A673 (cell line): ENCODE measurements around the gene ANKRD1.

Experiments used
- EZH2 ChIP-seq: fragments of 200-600 bp; sonication (generic); IDR thresholded peaks from 2 replicates; pipeline ENCODE4 v1.6.1; 2017; ENCODE audit warnings: borderline replicate concordance, low read depth, mild to moderate bottlenecking, mixed read lengths, antibody characterized with exemption, low read length; ENCODE audit not compliant: poor library complexity, severe bottlenecking
- TF ChIP-seq, protein P1 (sequence below): fragments of 300-800, 200-600 bp; sonication (generic); conservative IDR thresholded peaks from 2 replicates; pipeline ENCODE4 v1.5.1; 2017; ENCODE audit warnings: low read depth, mild to moderate bottlenecking, antibody characterized with exemption, low read length, moderate library complexity, mixed read lengths

DNA sequence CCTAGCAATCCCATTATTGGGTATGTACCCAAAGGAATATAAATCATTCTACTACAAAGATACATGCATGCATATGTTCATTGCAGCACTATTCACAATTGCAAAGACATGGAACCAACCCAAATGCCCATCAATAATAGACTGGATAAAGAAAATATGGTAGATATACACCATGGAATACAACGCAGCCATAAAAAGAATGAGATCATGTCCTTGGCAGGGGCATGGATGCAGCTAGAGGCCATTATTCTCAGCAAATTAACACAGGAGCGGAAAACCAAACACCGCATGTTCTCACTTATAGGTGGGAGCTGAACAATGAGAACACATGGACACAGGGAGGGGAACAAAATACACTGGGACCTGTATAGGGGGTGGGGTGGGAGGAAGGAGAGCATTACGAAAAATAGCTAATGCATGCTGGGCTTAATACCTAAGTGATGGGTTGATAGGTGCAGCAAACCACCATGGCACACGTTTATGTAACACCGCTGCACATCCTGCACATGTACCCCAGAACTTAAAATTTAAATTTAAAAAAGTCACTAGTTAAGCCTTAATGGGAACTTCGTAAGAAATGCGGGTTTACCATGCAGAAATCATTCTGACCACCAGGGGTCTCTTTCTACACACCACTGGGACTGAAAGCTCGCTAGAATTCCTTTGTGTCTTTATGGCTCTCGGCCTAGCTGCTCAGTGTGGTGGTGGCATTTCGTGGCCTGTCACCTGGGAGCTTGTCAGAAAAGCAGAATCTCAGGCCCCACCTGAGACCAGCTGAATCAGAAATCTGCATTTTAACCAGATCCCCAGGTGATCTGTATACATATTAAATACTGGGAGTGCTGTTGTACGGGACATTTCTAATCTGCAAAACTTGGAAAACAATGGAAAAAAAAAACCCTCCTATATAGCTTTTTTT, 9.5 kb downstream of the ANKRD1 start:
- TF ChIP-seq, protein P1, sequence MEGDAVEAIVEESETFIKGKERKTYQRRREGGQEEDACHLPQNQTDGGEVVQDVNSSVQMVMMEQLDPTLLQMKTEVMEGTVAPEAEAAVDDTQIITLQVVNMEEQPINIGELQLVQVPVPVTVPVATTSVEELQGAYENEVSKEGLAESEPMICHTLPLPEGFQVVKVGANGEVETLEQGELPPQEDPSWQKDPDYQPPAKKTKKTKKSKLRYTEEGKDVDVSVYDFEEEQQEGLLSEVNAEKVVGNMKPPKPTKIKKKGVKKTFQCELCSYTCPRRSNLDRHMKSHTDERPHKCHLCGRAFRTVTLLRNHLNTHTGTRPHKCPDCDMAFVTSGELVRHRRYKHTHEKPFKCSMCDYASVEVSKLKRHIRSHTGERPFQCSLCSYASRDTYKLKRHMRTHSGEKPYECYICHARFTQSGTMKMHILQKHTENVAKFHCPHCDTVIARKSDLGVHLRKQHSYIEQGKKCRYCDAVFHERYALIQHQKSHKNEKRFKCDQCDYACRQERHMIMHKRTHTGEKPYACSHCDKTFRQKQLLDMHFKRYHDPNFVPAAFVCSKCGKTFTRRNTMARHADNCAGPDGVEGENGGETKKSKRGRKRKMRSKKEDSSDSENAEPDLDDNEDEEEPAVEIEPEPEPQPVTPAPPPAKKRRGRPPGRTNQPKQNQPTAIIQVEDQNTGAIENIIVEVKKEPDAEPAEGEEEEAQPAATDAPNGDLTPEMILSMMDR: peak; percentile 79
- TF ChIP-seq EZH2: no peak
